Measurements from ENCODE around the gene AKAP13.

DNA sequence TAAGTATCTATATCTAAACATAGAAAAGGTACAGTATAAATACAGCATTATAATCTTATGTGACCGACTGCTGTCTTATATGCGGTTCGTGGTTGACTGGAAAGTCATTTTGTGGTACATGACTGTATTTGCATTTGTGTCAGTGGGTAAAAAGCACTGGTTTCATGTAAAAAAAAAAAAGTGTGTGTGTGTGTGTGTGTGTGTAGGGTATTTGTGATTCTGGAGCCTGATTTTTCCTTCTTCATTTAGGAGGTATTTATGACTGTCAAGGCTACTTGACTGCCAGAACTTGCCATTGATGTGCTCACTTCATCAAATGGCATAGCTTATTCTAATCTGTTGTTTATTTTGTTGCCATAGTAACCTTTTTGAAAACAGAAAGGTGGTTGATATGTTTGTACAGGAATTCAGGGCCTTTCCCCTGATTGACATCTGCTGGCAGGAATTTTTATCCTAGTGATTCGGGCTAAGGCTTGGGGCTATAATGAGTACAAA is 63.2 kb downstream of the AKAP13 start:
- TF ChIP-seq, protein P1, sequence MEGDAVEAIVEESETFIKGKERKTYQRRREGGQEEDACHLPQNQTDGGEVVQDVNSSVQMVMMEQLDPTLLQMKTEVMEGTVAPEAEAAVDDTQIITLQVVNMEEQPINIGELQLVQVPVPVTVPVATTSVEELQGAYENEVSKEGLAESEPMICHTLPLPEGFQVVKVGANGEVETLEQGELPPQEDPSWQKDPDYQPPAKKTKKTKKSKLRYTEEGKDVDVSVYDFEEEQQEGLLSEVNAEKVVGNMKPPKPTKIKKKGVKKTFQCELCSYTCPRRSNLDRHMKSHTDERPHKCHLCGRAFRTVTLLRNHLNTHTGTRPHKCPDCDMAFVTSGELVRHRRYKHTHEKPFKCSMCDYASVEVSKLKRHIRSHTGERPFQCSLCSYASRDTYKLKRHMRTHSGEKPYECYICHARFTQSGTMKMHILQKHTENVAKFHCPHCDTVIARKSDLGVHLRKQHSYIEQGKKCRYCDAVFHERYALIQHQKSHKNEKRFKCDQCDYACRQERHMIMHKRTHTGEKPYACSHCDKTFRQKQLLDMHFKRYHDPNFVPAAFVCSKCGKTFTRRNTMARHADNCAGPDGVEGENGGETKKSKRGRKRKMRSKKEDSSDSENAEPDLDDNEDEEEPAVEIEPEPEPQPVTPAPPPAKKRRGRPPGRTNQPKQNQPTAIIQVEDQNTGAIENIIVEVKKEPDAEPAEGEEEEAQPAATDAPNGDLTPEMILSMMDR (IDR thresholded peaks at IDR 0.05), result no peak
- no peak for TF ChIP-seq POLR2A (IDR thresholded peaks at IDR 0.05)
